ENCODE results near the gene TPH2.

TPH2 gene

DNA sequence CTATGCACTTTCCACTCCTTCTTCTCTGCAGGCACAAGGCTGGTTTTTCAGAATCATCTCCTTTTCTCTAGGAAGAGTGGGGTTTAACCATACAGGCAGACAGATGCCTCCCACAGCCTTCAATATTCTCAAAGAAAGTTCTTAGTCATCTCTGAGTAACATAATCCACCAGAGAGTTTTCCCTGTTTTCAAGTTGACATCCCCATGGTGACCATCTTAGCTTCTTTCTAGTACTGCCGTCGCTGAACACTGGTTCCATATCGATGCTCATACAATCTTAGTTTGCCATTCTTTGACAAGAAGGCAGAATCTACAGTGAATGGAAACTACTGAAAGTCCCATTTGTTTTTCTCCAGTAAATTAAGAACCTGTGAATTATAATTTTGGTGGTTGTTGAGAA is 28.6 kb downstream of the TPH2 start:
- no peak for DNase-seq

DNA sequence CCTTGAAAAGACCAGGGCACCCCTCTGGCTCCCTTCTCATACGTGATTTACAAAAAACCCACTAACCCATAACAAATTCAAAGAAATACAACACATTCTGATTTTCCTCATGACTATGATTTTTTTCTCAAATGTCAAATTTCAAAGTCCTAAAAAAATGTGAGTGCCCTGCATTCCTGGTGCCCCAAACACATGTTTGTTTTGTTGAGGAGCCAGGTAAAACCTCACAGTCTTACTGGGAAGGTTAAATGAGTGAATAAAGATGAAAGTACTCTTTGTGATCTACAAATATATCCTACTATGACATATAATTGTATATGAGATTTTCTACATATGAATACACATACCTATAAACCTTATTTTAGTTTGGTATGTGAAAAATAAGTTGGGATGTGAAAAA is 30.7 kb downstream of the TPH2 start:
- DNase-seq = no peak

DNA sequence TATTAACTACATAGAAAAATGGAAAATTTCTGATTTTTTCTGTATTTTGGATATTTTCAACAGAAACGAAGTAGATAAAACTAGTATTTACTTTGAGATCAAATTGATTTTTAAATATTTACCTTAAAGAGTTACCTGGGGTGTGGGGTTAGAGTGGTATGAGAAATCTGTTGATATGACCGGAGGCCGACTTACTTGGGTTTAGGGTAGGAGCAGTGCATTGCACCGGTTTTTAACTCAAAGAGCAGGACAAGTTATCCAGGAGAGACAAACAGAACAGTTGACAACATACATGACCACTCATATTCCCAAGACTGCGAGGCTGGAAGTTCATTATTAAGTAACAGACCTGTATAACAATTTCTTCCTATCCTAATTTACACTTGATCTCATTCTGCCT is 31.4 kb downstream of the TPH2 start:
- DNase-seq = no peak

DNA sequence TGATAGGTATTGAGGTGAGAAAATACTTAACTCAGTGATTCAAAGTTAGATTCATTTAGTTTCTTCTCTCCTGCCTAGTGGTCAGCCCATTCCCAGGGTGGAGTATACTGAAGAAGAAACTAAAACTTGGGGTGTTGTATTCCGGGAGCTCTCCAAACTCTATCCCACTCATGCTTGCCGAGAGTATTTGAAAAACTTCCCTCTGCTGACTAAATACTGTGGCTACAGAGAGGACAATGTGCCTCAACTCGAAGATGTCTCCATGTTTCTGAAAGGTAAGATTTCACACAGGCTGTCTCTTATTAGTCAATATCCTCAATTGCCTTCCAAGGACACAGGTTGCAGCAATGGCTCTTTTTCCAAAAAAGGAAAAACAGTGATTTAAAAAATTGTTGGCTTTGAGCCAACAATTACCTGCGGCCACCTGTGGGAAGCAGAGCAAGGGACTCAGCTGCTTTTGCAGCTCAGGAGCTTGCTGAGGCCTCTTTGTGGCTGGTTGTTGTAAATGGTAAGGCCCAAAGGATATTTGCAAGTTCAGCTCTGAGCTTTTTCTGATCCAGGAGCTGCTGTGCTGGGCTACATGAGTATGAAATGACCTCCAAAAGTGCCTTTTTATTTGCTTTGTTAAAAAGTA is 33.9 kb downstream of the TPH2 start:
- DNase-seq = no peak

DNA sequence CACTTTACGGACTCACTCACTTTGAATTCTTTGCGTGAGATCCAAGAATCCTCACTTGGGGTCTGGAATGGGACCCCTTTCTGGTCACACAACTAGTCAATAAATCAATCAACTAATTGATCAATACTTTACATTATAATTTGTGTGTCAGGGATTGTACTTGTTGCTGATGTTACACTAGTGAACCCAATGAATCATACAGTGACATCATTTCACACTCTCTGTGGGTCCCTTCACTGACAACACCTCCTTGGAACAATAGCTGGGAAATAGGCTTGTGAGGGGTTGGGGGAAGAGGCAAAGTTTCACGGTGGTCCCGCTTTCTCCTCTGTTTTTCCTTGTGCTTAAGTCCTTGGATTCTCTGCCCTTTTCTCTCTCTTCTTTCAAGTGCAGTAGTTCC is 35.0 kb downstream of the TPH2 start:
- peak; percentile 18 for DNase-seq

DNA sequence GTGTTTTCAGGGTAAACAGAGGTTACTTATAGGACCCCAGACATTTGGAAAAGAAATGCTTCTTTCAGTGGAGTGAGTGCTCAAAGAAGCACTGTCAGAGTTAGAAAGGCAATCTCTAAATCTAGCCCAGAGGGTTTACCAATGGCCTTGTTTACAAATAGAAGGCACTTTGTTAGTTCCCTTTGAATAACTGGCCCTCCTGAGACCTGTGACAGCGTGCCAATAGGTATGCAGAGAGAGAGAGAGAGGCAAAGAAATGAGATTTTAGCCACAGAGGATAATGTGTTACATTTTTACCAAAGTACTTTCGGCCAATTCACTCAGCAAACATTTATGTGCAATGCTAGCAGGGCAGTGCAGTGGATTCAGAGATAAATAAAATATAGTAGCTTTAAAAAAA is 41.9 kb downstream of the TPH2 start:
- no peak for DNase-seq

DNA sequence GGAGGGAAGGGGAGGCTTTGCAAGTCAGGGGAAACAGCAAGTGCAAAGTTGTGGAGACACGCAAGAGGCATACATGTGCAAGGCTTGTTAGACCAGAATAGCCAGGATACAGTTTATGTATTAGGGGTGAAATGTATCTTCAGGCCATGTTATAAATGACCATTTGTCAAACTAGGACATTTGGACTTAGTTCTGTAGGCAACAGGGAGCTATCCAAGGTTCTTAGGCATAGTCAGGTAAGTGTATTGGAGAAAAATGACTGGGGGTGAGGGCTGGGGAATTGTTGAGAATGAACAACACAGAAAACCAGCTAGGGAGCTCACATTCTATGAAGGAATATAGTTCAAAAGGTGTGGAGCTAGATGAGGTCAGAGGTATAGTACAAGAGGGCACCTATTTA is 42.5 kb downstream of the TPH2 start:
- no peak for DNase-seq

DNA sequence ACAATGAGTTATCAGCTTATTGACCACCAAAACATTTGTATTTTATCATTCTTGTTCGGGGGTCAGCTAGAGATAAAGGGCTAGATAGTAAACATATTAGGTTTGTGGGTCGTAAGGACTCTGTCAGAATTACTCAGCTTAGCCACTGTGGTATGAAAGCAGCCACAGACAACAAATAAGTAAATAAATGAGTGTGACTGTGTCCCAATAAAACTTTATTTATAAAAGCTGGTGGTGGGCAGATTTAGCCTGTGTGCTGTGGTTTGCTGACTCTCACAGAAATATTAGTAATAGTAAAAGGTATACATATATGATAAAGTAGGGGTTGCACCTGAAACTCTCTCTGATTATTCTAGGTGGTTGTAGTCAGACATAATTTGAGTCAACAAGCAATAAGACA is 56.1 kb downstream of the TPH2 start:
- no peak for DNase-seq

DNA sequence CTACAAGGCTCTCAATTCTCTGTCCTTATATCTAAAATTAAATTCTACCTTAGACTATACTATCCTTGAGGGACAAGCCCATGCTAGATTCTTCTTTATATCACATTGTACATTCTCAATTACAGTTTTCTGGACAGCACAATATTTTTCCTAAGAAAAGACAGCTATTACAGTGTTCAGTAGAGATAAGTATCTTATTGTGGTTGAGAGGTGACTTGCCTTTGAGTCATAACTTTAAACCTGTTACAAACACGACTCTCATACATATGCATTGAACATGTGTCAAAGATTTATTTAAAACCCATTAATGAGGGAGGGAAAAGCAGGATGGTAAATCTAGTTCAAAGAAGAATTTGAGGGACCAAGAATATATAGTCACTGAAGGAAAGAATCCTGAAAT is 61.1 kb downstream of the TPH2 start:
- DNase-seq = peak; percentile 20

DNA sequence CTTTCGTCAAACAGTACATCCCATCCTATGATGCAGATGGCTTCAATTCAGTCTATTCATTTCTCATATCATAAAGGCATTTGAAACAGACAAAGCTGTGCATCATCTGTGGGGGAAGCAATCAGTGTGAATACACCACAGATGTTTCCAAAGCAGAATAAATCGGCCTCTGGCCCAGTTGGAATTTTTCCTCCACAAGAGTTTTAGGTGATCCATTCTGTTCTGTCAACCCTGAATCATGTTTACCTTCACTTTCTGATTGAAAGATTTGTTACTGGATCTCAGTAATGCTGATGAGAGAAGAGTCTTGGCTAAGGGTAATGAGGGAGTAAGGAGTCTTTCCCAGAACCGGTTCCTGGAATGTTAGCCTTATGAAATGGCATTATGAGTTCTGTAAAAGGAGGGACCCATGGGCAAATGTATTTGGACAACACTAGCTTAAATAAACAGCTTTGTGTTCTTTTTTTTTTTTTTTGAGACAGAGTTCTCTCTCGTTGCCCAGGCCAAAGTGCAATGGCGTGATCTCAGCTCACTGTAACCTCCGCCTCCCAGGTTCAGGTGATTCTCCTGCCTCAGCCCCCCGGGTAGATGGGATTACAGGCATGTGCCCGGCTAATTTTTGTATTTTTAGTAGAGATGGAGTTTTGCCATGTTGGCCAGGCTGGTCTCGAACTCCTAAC is 62.5 kb downstream of the TPH2 start:
- no peak for DNase-seq

DNA sequence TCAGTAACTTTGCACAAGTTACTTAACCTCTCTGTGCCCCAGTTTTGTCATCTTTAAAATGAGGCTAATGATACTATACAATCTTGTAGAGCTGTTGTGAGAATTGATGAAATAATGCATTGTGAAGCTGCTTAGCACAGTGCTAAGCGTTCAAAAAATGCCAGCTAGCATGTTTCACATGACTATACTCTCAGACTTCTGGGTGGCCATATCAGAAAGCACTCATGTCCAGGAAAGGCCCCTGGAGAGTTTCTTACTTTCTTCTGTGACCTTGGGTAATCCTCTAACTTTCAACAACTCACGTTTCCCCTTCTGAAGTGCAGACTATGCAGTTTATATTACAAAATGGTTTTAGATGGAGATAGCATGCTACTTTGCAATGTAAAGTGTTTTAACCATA is 68.1 kb downstream of the TPH2 start:
- DNase-seq = no peak

DNA sequence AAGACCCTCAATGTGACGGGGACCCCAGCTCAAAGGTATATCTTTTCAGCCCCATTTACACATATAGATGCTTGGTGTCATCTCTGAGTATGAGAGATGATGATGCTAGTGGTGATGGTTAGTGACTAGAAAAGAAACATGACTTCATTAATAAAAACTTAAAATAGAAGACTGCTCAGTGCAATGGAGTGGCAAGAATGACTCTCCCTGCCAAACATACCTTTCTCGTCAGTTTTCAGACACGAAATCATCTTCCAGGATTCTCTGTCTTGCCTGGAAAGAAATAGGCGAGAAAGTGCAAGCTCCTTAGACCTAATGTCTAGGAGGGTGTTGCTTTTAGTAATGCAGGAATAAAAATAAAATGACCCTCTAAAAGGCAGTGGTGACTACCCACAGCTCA is 71.7 kb downstream of the TPH2 start:
- no peak for DNase-seq

DNA sequence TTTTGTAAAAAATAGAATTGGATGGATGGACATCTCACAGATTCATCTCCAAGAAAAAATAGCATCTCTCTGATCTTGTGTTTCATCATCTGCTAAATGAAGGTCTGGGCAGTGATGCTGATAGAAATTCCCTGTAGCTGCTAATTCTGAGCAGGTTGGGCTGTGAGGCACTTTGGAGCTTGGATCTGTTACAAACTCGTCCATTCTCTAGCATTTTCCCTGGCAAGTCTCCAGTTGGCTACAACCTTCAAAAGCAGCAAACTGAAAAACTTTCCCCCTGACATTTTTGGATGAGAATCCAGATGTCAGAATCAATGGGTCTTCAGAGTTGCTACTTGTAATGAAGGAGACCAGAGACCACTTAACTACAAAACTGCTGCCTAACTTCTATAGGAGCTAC is 72.7 kb downstream of the TPH2 start:
- no peak for DNase-seq

DNA sequence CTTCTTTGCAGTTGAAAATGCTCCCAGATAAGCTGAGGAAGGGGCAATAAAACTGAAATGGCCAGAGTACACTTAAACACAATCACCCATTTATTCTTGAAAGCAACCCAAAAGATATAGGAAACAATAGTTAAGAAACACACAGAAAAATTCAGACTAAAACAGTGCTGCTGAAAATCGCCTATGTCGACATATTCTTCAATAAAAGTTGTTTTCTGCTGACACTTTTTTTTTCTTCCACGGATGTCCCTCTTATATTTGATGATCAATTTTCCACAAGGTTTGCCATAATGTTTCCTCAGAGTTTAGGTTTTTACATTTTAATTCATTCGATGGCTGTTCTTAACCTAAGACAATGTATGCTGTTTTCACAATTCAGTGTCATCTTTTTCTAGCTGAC is 74.2 kb downstream of the TPH2 start:
- no peak for DNase-seq

DNA sequence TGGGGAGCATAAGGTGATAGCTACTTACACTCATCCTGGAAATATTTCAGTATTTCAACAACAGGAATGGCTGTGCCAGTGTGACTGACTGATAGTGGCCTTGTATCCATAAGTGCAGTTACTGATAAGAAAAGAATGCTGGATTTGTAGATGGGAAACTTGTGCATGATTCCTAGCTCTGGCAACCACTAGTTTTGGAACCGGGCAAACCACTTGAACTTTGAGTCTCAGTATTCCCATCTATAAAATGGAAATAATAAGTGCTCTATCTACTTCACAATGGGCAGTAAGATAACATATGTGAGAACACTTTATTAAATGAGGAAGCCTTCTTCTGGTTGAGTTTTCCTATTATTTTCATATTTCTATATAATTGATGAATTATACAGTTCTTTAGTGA is 77.2 kb downstream of the TPH2 start:
- DNase-seq = no peak

DNA sequence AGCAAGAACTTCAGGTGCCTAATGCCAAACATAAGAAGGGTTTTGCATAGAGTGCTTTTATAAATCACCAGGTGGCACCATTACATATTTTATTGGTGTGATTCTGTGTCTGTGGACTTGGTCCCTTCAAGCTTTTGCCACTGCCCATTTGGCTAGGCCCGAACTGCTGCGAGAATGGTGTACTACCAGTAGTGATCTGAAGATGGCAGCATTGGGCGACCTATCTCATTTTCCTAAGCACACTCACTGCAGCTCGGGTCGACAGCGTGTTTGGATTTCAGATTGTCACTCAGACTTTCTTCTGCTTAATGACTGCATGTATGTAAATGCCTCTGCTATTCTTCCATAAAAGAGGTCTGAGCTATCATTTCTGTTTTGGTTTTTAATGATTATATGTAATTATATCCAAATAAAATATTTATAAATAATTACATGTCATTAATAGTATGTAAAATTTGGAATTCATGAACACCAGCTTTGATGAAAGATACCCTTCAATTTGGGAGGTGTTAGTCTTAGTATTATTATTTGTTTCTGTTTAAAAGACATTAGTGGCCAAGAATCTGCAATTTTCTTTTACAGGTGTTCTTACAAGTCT is 78.5 kb downstream of the TPH2 start:
- DNase-seq = peak; percentile 72

DNA sequence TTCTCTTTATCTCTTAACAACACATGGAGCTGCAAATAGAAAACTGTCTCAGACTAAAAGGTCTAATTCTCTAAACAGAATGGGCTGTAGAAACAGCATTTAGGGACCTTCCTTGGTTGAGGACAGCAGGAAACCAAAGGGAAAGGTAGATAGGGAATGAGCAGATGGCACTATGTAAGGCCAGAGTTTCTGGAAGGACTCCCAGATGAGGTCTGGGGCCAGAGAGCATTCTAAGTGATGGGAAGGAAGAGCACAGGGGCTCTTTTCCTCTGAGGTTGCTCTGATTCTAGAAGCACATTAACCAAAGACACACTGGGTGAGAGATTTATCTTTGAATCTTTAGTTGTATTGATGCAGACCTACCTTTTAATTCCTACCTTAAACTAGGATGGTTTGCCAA is 79.4 kb downstream of the TPH2 start:
- DNase-seq = no peak

DNA sequence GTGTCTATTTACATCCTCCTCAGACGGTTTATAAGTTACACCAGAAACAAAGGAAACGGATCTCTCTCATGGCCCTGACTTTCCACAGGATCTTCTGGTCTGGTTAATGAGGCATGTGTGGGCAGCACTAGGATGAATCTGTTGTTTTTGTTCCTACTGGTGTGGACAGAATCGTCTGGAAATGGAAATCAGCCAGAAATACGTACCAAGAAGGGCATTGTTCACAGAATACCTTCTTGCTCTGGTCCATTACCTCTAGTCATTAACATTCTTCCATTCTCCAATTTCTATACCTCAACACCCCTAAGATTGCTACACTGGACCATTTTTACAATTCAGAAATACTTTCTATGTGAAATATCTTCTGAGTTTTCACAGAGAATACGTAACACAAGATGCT is 86.0 kb downstream of the TPH2 start:
- DNase-seq = no peak

DNA sequence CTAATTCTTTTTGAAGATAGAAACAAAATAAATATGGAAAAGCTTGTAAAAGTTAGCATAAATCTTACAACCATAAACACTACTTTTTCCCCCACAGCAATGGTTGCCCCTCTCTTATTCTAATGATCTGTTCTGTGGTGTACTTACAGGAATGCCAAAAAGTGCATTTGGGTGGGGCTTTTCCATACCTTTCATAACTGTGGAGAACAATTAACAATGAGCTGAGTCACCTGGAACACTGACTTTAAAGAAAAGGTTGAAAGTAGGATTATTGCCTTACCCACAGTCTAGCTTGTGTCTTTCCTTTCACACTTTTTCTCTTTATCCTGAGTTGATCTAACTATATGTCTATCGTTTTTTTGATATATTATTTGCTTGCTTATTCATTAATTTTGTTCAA is 86.9 kb downstream of the TPH2 start:
- DNase-seq = no peak

DNA sequence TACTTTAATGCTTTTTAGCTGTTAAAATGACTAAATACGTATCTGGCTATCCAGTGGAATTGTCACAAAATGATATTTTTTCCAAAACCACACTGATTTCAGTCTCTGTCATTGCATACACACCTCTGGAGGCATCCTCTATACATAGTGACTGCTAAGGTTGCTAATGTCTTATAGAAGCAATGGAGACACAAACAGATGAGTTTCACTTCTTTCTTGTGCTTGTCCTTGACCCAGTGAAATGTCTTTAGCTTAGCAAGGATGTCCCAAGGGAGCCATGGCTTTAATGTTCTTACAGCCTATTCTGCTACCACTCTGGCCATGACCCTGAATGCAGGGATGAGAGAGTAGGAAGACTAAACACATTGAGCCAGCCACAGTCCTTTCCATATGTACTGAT is 90.3 kb downstream of the TPH2 start:
- no peak for DNase-seq

DNA sequence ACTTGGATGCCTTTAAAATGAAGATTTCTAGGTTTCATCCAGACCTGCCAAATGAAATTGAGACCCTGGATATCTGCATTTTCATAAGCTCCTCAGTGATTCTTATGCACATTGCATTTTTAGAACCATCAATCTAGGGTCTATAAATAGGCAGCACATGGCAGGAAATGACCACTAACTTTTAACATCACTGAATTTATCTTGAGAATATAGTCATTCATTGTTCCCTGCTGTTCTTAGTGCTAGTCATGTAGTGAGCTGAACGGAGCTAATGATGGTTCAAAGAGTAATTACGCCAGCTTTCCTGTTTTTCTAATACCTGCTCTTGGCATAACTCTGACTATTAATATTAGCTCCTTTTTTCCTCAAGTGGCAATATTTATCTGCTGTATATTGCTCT is 91.6 kb downstream of the TPH2 start:
- no peak for DNase-seq

DNA sequence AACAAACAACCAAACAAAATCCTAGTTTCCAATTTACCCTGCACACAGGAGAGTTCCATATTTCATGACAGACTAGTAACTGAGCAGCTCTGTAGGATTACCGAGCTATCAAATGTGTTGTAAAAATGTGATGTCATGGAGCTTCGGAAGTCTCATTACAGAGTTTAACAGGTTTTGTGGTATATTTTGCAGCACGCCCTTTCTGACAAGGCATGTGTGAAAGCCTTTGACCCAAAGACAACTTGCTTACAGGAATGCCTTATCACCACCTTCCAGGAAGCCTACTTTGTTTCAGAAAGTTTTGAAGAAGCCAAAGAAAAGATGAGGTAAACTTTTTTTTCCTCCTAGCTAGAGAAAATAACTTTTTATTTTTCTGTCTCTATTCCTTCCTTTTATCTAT is 92.4 kb downstream of the TPH2 start:
- DNase-seq = no peak

DNA sequence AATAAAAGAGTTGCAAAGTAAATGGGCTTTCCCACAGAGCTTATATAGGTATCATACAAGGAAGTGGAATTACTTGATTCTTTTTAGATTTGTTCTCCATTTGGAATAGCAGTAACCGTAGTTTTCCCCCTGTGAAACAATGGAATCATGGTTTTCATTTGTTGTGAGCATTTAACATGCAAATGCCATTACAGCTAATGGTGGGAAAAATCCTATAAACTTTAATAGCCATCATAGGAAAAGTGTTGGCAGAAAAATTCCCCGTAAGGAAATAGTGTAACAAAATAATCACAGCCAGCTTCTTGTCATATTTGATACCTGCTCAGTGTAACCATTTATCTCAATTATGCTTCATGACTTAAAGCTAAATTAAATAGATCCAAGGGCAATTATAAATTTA is 95.3 kb downstream of the TPH2 start:
- no peak for DNase-seq

DNA sequence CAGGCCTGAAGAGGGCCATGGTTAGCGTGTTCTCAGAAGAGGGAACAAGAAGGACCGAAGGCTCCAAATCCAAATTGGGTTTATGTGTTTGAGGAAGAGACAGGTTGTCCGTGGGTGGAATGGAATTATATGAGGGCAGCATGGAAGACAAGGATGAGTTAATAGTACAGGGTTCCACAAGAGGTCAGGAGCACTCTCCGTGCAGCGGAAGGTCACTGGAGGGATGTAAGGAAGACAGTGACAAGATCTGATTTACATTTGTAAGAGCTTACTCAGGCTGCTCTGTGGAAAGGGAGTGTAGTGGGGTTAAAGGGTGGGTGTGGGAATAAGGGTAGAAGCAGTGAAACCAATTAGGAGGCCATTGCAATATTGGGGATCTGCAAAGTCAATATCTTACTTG is 97.0 kb downstream of the TPH2 start:
- no peak for DNase-seq

DNA sequence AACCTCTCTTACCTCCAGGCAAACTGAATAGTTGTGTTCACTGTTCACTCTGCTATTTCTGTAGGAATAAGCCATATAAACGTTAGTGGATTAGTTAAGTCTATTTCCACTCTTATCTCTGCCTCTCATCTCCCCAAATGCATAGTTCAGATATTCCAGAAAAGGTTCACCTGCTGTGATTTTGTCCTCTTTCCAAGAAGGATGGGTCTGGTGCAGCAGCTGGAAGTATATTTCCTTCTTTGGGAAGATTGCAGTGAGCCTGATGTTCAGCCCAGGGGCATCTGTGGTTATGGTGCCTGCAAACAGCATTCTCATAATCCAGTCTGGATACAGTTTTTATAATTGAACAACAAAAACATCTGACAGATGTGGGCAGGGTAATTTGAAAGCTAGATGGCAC is 97.7 kb downstream of the TPH2 start:
- DNase-seq = no peak

Measured in activated CD4-positive, alpha-beta T cell treated with anti-CD3 and anti-CD28 coated beads, Interleukin-2, amount 50 U/mL, for 16 hours (primary cell).